Keratinocyte (primary cell): Measurements from ENCODE around the gene CEPT1. TPM values are rescaled to one million over a fixed set of nuclear protein-coding genes. Genes with fewer than 3 reads are reported as not detected.

Experiments used
- DNase-seq: peaks from one replicate; pipeline ENCODE4 v3.0.0-alpha.2; 2011; ENCODE audit warnings: low read depth, missing footprints, low spot score
- FAIRE-seq: peaks from 2 replicates; lab custom pipeline; 2011; peaks lifted over from hg19 to GRCh38; lab: Jason Lieb, UNC
- H2AFZ ChIP-seq: 2 replicates; pipeline ENCODE4 v1.6.0; 2012; ENCODE audit warnings: low read length, control low read depth, inconsistent platforms; ENCODE audit not compliant: control insufficient read depth
- H3K27ac ChIP-seq: 2 replicates; pipeline ENCODE4 v1.5.1; 2011; ENCODE audit warnings: low read length; ENCODE audit not compliant: control insufficient read depth, insufficient read depth
- H3K27me3 ChIP-seq: 3 replicates; pipeline ENCODE4 v1.6.0; 2011; ENCODE audit warnings: low read length; ENCODE audit not compliant: control insufficient read depth, insufficient read depth; ENCODE audit errors: extremely low read depth
- H3K36me3 ChIP-seq, 2 experiments: 2 replicates in 1 of 2; 3 replicates in 1 of 2; pipeline ENCODE4 v1.5.1; 2011; ENCODE audit warnings: low read length in 2 of 2, mild to moderate bottlenecking in 1 of 2; ENCODE audit not compliant: control insufficient read depth in 2 of 2, insufficient read depth in 2 of 2; ENCODE audit errors: extremely low read depth in 1 of 2
- H3K4me1 ChIP-seq: 3 replicates; pipeline ENCODE4 v1.5.1; 2011; ENCODE audit warnings: low read length; ENCODE audit not compliant: control insufficient read depth, insufficient read depth; ENCODE audit errors: extremely low read depth
- H3K4me2 ChIP-seq: 3 replicates; pipeline ENCODE4 v1.6.0; 2011; ENCODE audit warnings: low read depth, low read length; ENCODE audit not compliant: control insufficient read depth, insufficient read depth; ENCODE audit errors: extremely low read depth
- H3K4me3 ChIP-seq, 3 experiments: fragments of 200-600 bp in 1 of 3; sonication (generic) in 1 of 3; 2 replicates in 2 of 3; 3 replicates in 1 of 3; pipeline ENCODE4 v1.5.1; 2011 to 2016; ENCODE audit warnings: low read length in 3 of 3, mild to moderate bottlenecking in 3 of 3, control low read depth in 2 of 3, inconsistent platforms in 1 of 3, low read depth in 1 of 3, mixed read lengths in 1 of 3, mixed run types in 1 of 3, moderate library complexity in 1 of 3; ENCODE audit not compliant: control insufficient read depth in 2 of 3, insufficient read depth in 2 of 3; ENCODE audit errors: extremely low read depth in 1 of 3
- H3K79me2 ChIP-seq: 2 replicates; pipeline ENCODE4 v1.6.0; 2012; ENCODE audit warnings: low read length; ENCODE audit not compliant: control insufficient read depth, insufficient read depth
- H3K9ac ChIP-seq: 3 replicates; pipeline ENCODE4 v1.6.0; 2011; ENCODE audit warnings: low read length; ENCODE audit not compliant: control insufficient read depth, insufficient read depth; ENCODE audit errors: extremely low read depth
- H3K9me1 ChIP-seq: 3 replicates; pipeline ENCODE4 v1.6.0; 2011; ENCODE audit warnings: low read length; ENCODE audit not compliant: control insufficient read depth, insufficient read depth; ENCODE audit errors: extremely low read depth
- H3K9me3 ChIP-seq: 2 replicates; pipeline ENCODE4 v1.5.1; 2012; ENCODE audit warnings: low read depth, low read length; ENCODE audit not compliant: control insufficient read depth
- H4K20me1 ChIP-seq: 3 replicates; pipeline ENCODE4 v1.6.0; 2011; ENCODE audit warnings: low read length; ENCODE audit not compliant: control insufficient read depth, insufficient read depth; ENCODE audit errors: extremely low read depth
- EZH2 ChIP-seq: IDR thresholded peaks from one replicate; pipeline ENCODE4 v1.6.1; 2012; ENCODE audit warnings: inconsistent platforms, mild to moderate bottlenecking, low read length, moderate library complexity
- dilution Hi-C: fragments of 300-500 bp; cut with MboI; formaldehyde crosslinking; loops from one replicate; pipeline ENCODE4 v1.7.0; 2020; ENCODE audit warnings: low sequenced_read_pairs; ENCODE audit not compliant: extremely low pct_ligation_motif_present
- polyA plus RNA-seq, 5 experiments: library from polyadenylated mRNA; depleted of rRNA in 3 of 5; stranded (reverse) in 3 of 5; stranded (forward) in 1 of 5; unstranded in 1 of 5; fragments of >200 nt; gene quantifications; 1 replicate in 1 of 5; 2 replicates in 3 of 5; 3 replicates in 1 of 5; pipeline versions ENCODE4 v1.2.1 to v1.2.3, GENCODE V29; 2011 to 2012; ENCODE audit warnings: missing spikeins in 2 of 5, low read depth in 1 of 5, low replicate concordance in 1 of 5
- TF ChIP-seq, protein P1 (sequence below), 3 experiments: IDR thresholded peaks in 1 of 3; conservative IDR thresholded peaks in 1 of 3; optimal IDR thresholded peaks in 1 of 3; 2 replicates in 2 of 3; 3 replicates in 1 of 3; pipeline versions ENCODE3 to v1.5.1; 2011; ENCODE audit warnings: low read length in 3 of 3, mild to moderate bottlenecking in 3 of 3, moderate library complexity in 2 of 3, control low read depth in 1 of 3, inconsistent platforms in 1 of 3; ENCODE audit not compliant: insufficient read depth in 2 of 3; ENCODE audit errors: extremely low read depth in 1 of 3

The CEPT1 gene
- polyA plus RNA-seq, 1 donor (not counting 4 experiments of a cell fraction or from before 2014, with no cell fraction given) = 65.2 TPM

DNA sequence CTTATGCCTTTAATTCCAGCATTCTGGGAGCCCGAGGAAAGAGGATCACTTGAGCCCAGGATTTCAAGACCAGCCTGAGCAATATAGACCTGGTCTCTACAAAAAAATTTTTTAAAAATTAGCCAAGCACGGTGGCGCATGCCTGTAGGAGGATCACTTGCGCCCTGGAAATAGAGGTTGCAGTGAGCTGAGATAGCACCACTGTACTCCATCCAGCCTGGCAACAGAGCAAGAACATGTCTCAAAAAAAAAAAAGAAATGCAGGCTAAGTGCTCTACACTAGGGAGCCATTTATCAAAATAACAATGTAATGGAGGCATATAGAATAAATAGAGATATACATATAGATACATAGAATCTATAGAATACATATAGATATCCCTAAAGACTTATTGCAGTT lies 23.3 kb downstream of the CEPT1 start:
- peaks cover 5% of the 10 kb centered on the region for H3K4me1 ChIP-seq
- no peaks in the 10 kb centered on the region for H3K27me3 ChIP-seq
- no peaks in the 10 kb centered on the region for H3K9me1 ChIP-seq
- no peak for FAIRE-seq
- peaks cover 0 to 10% of the 10 kb centered on the region in 2 experiments for H3K36me3 ChIP-seq
- H3K4me2 ChIP-seq = no peak overlapping the region
- H3K27ac ChIP-seq = no peak overlapping the region
- peaks cover 10% of the 10 kb centered on the region for H3K79me2 ChIP-seq
- no peak for TF ChIP-seq EZH2
- TF ChIP-seq, protein P1, sequence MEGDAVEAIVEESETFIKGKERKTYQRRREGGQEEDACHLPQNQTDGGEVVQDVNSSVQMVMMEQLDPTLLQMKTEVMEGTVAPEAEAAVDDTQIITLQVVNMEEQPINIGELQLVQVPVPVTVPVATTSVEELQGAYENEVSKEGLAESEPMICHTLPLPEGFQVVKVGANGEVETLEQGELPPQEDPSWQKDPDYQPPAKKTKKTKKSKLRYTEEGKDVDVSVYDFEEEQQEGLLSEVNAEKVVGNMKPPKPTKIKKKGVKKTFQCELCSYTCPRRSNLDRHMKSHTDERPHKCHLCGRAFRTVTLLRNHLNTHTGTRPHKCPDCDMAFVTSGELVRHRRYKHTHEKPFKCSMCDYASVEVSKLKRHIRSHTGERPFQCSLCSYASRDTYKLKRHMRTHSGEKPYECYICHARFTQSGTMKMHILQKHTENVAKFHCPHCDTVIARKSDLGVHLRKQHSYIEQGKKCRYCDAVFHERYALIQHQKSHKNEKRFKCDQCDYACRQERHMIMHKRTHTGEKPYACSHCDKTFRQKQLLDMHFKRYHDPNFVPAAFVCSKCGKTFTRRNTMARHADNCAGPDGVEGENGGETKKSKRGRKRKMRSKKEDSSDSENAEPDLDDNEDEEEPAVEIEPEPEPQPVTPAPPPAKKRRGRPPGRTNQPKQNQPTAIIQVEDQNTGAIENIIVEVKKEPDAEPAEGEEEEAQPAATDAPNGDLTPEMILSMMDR (optimal IDR thresholded peaks at IDR 0.05 in 1 of 3, IDR thresholded peaks at IDR 0.05 in 1 of 3, conservative IDR thresholded peaks at IDR 0.05 in 1 of 3; ENCODE audit: extremely low read depth in 1 of 3, insufficient read depth in 2 of 3, low read length in 3 of 3) = no peak
- no peaks in the 10 kb centered on the region for H4K20me1 ChIP-seq
- dilution Hi-C loops = no loop called here
- no peak overlapping the region for H3K4me3 ChIP-seq
- no peak overlapping the region for H2AFZ ChIP-seq
- no peak for DNase-seq
- H3K9ac ChIP-seq = no peak overlapping the region
- no peaks in the 10 kb centered on the region for H3K9me3 ChIP-seq

DNA sequence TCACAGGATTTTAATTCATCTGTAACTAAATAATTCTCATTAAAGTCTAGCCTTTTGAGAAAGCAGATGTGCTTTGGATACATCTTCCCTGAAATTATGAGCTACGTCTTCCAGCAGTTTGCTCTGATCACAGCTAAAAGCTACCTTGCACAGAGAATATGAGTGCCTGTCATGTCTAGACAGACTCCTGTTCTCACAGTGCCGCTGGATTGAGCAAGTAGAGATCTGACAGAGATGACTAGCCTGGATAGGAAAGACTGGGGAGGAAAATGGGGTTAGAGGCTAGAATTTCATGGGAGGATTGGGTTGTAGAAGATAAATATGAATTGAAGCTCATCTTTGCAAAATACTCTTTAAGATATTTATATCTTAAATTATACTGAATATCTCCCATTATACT lies 24.1 kb downstream of the CEPT1 start:
- DNase-seq (no peak), FAIRE-seq (peak; percentile 81)

More for the DNA sequence above, 24.1 kb downstream of the CEPT1 start:
- H3K79me2 ChIP-seq = peaks cover 6% of the 10 kb centered on the region
- no peaks in the 10 kb centered on the region for H3K9me1 ChIP-seq
- no peaks in the 10 kb centered on the region for H3K9me3 ChIP-seq
- H2AFZ ChIP-seq = no peak overlapping the region
- TF ChIP-seq, protein P1 (optimal IDR thresholded peaks at IDR 0.05 in 1 of 3, IDR thresholded peaks at IDR 0.05 in 1 of 3, conservative IDR thresholded peaks at IDR 0.05 in 1 of 3; ENCODE audit: extremely low read depth in 1 of 3, insufficient read depth in 2 of 3, low read length in 3 of 3) = no peak
- no peak for TF ChIP-seq EZH2
- no peak overlapping the region for H3K27ac ChIP-seq
- dilution Hi-C loops = no loop called here
- H3K4me1 ChIP-seq = peaks cover 5% of the 10 kb centered on the region
- H3K4me3 ChIP-seq = no peak overlapping the region
- H3K4me2 ChIP-seq = no peak overlapping the region
- no peaks in the 10 kb centered on the region for H4K20me1 ChIP-seq
- no peaks in the 10 kb centered on the region for H3K27me3 ChIP-seq
- H3K9ac ChIP-seq = no peak overlapping the region
- peaks cover 4 to 13% of the 10 kb centered on the region in 2 experiments for H3K36me3 ChIP-seq
